OCI-LY1 (cell line): Measurements from ENCODE around the gene CTSH.

ENCODE experiments used
- EZH2 ChIP-seq: fragments of 200-600 bp; sonication (generic), shearing (Covaris generic); IDR thresholded peaks from 2 replicates; pipeline ENCODE4 v1.8.0; 2017; ENCODE audit warnings: borderline replicate concordance, mixed run types, mild to moderate bottlenecking, antibody characterized with exemption, low read length, moderate library complexity, mixed read lengths
- TF ChIP-seq, protein P1 (sequence below): fragments of 200-600 bp; sonication (generic), shearing (Covaris generic); IDR thresholded peaks from 2 replicates; pipeline ENCODE4 v1.5.1; 2017; ENCODE audit warnings: mild to moderate bottlenecking, antibody characterized with exemption, low read length, moderate library complexity, mixed read lengths

- TF ChIP-seq, protein P1, sequence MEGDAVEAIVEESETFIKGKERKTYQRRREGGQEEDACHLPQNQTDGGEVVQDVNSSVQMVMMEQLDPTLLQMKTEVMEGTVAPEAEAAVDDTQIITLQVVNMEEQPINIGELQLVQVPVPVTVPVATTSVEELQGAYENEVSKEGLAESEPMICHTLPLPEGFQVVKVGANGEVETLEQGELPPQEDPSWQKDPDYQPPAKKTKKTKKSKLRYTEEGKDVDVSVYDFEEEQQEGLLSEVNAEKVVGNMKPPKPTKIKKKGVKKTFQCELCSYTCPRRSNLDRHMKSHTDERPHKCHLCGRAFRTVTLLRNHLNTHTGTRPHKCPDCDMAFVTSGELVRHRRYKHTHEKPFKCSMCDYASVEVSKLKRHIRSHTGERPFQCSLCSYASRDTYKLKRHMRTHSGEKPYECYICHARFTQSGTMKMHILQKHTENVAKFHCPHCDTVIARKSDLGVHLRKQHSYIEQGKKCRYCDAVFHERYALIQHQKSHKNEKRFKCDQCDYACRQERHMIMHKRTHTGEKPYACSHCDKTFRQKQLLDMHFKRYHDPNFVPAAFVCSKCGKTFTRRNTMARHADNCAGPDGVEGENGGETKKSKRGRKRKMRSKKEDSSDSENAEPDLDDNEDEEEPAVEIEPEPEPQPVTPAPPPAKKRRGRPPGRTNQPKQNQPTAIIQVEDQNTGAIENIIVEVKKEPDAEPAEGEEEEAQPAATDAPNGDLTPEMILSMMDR: no peak
- TF ChIP-seq EZH2: no peak
Observed at GRCh38 chr15:78951841-78952238, 7.0 kb upstream of the CTSH start.
